DND-41 (cell line): ENCODE measurements around the gene BICDL2.

Experiments
- EZH2 ChIP-seq: IDR thresholded peaks from 3 replicates; pipeline ENCODE4 v1.6.1; 2012; ENCODE audit warnings: borderline replicate concordance, low read depth, mild to moderate bottlenecking, moderate library complexity, low read length, inconsistent platforms; ENCODE audit not compliant: severe bottlenecking
- TF ChIP-seq, protein P1 (sequence below): IDR thresholded peaks from 2 replicates; pipeline ENCODE4 v1.5.1; 2012; ENCODE audit warnings: borderline replicate concordance, low read length, moderate library complexity, mild to moderate bottlenecking; ENCODE audit not compliant: poor library complexity, severe bottlenecking; ENCODE audit errors: extremely low read depth

DNA sequence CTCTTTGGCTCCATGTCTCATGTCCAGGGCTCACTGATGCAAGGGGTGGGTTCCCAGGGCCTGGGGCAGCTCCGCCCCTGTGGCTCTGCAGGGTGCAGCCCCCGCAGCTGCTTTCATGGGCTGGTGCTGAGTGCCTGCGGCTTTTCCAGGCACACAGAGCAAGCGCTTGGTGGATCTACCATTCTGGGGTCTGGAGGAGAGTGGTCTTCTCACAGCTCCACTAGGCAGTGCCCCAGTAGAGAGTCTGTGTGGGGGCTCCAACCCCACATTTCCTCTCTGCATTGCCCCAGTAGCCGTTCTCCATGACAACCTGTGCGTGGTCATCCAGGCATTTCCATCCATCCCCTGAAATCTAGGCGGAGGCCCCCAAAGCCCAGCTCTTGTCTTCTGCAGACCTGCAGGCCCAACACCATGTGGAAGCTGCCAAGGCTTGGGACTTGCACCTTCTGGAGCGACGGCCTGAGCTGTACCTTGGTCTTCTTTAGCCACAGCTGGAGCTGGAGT is 33.9 kb upstream of the BICDL2 start:
- TF ChIP-seq, protein P1, sequence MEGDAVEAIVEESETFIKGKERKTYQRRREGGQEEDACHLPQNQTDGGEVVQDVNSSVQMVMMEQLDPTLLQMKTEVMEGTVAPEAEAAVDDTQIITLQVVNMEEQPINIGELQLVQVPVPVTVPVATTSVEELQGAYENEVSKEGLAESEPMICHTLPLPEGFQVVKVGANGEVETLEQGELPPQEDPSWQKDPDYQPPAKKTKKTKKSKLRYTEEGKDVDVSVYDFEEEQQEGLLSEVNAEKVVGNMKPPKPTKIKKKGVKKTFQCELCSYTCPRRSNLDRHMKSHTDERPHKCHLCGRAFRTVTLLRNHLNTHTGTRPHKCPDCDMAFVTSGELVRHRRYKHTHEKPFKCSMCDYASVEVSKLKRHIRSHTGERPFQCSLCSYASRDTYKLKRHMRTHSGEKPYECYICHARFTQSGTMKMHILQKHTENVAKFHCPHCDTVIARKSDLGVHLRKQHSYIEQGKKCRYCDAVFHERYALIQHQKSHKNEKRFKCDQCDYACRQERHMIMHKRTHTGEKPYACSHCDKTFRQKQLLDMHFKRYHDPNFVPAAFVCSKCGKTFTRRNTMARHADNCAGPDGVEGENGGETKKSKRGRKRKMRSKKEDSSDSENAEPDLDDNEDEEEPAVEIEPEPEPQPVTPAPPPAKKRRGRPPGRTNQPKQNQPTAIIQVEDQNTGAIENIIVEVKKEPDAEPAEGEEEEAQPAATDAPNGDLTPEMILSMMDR, result no peak
- no peak for TF ChIP-seq EZH2
